ENCODE measurements around the gene KRT74.

- no peak for TF ChIP-seq CTCF (IDR thresholded peaks at IDR 0.05)
- TF ChIP-seq POLR2AphosphoS5 (IDR thresholded peaks at IDR 0.05): no peak
- no peak for TF ChIP-seq EP300 (IDR thresholded peaks at IDR 0.05)
Measured at GRCh38 chr12:52573306-52573705, 337 bp downstream of the KRT74 start.

Measured in suprapubic skin (tissue), 4 donors.